Left lung (tissue), 10 donors: ENCODE measurements around the gene KRT34. TPM values are rescaled to one million over a fixed set of nuclear protein-coding genes. Genes with fewer than 3 reads are reported as not detected.

Source experiments
- ATAC-seq: fragments of 200-7000 bp; cut with Tn5 transposase; one replicate; pipeline ENCODE4 v1.9.1; 2020; ENCODE audit warnings: moderate library complexity
- DNase-seq, 4 donors: peaks; one replicate each; pipeline ENCODE4 v3.0.0-alpha.2; 2013 to 2020
- H3K27ac ChIP-seq, 2 donors: fragments of 200-600 bp; sonication (generic) in 1 of 2; one replicate each; pipeline versions ENCODE4 v1.5.0 to v1.8.0; 2020 to 2021
- H3K27me3 ChIP-seq, 2 donors: fragments of 200-600 bp; sonication (generic) in 1 of 2; one replicate each; pipeline versions ENCODE4 v1.5.0 to v1.8.0; 2020 to 2021
- H3K36me3 ChIP-seq, 2 donors: fragments of 200-600 bp; sonication (generic) in 1 of 2; one replicate each; pipeline versions ENCODE4 v1.5.0 to v1.8.0; 2020 to 2021
- H3K4me1 ChIP-seq, 2 donors: fragments of 200-600 bp; one replicate each; pipeline ENCODE4 v1.8.0; 2021
- H3K4me3 ChIP-seq, 2 donors: fragments of 200-600 bp; sonication (generic) in 1 of 2; one replicate each; pipeline versions ENCODE4 v1.5.0 to v1.8.0; 2020 to 2021; ENCODE audit warnings: mild to moderate bottlenecking in 1 of 2
- H3K9me3 ChIP-seq, 2 donors: fragments of 200-600 bp; sonication (generic) in 1 of 2; one replicate each; pipeline versions ENCODE4 v1.5.0 to v1.8.0; 2020 to 2021
- intact Hi-C, 2 donors: fragments of 100-400 bp; cut with DNase I; formaldehyde crosslinking; loops; one replicate each; pipeline versions ENCODE4 v1.11.2 to v1.14.2; 2022
- polyA plus RNA-seq, 6 donors: library from polyadenylated mRNA; unstranded; fragments of 120-200 nt; gene quantifications; one replicate each; pipeline ENCODE4 v1.2.1, GENCODE V29; 2013; ENCODE audit not compliant: insufficient read length in 6 of 6
- total RNA-seq, 2 donors: library from RNA; stranded (reverse); fragmentation: NEBNext Ultra II Directional; extraction: Animal tissue kit (Norgen Biotek cat#: 25700); gene quantifications; one replicate each; pipeline ENCODE4 v1.2.1, GENCODE V29; 2021
- TF ChIP-seq, protein P1 (sequence below), 2 donors: fragments of 200-600 bp; sonication (generic) in 1 of 2; IDR thresholded peaks; one replicate each; pipeline versions ENCODE4 v1.5.0 to v1.8.0; 2021; ENCODE audit warnings: antibody characterized with exemption in 2 of 2
- donor health status: DM: no; HTN: yes; CAD: no.
- donor health status: DM: no; HTN: no; CAD: no.

KRT34 gene
- total and polyA plus RNA-seq, 8 donors: not detected

DNA sequence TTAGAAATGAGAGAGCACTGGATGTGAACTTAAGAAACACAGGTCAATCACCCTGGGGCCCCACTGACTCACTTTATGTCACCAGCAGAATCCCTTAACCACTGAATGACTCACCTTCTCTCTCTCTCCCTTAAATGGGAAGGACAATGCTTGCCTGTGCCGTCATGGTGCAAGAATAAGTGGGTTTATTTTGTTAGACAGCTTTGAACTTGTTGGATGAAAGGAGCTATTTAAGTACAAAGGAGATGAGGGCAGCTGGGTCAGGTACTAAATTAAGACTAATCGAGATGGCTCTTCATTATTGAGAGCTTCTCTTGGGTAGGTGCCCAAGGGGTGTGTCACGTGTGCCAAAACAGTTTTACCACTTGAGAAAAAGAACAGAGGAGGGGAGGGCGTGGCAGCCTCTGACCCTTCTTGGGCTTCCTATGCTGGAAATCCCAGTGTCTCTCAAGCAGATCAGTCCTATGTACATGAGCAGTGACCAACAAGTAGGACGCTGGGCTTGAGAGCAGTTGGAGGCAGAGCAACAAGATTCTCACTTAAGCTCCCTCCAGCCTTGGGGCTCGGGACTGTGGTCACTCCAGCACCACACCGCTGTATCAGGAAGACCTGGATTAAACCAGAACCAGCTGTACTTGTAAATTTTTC is 22.0 kb upstream of the KRT34 start:
- Histone ChIP-seq H3K27ac (no peak overlapping the region), H3K36me3 (no peaks in the 10 kb centered on the region), H3K27me3 (no peaks in the 10 kb centered on the region), H3K4me3 (no peak overlapping the region), H3K4me1 (peaks cover 0 to 4% of the 10 kb centered on the region in 2 donors), H3K9me3 (no peaks in the 10 kb centered on the region)
- TF ChIP-seq, protein P1, sequence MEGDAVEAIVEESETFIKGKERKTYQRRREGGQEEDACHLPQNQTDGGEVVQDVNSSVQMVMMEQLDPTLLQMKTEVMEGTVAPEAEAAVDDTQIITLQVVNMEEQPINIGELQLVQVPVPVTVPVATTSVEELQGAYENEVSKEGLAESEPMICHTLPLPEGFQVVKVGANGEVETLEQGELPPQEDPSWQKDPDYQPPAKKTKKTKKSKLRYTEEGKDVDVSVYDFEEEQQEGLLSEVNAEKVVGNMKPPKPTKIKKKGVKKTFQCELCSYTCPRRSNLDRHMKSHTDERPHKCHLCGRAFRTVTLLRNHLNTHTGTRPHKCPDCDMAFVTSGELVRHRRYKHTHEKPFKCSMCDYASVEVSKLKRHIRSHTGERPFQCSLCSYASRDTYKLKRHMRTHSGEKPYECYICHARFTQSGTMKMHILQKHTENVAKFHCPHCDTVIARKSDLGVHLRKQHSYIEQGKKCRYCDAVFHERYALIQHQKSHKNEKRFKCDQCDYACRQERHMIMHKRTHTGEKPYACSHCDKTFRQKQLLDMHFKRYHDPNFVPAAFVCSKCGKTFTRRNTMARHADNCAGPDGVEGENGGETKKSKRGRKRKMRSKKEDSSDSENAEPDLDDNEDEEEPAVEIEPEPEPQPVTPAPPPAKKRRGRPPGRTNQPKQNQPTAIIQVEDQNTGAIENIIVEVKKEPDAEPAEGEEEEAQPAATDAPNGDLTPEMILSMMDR (IDR thresholded peaks at IDR 0.05): no peak
- no peak for DNase-seq
- peak; percentile 90 for ATAC-seq
- intact Hi-C loops: no loop called here

DNA sequence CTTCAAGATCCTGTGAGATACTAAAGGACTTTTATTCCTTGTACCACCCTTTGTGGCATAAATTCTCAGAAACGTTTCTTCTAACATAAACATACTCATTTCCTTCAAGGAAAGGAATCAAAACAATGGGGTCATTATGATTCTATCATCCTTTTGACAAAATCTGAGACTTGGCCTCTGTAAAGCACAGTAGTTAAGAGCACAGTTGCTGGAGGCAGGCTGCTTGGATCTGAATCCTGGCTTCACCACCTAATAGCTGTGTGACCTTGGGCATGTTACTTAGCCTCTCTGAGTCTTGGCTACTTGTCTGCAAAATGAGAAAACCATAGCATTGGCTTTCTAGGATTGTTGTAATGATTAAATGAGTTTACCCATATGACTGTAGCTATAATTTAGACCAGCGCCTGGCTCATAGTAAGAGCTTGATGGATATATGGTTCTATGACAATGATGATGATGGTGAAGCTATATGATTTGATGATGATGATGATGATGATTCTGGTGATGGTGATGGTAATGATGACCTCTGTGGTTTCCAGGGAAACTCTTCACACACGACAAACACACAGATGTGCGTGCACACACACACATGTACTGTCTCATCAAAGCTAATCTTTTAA is 21.4 kb upstream of the KRT34 start:
- ATAC-seq (no peak), DNase-seq (no peak)
- H3K36me3 ChIP-seq: no peaks in the 10 kb centered on the region
- no peak overlapping the region for H3K4me3 ChIP-seq
- H3K27me3 ChIP-seq: no peaks in the 10 kb centered on the region
- intact Hi-C loops: no loop called here
- H3K27ac ChIP-seq: no peak overlapping the region
- H3K4me1 ChIP-seq: peaks cover 0 to 4% of the 10 kb centered on the region in 2 donors
- TF ChIP-seq, protein P1 (IDR thresholded peaks at IDR 0.05): no peak
- H3K9me3 ChIP-seq: no peaks in the 10 kb centered on the region

DNA sequence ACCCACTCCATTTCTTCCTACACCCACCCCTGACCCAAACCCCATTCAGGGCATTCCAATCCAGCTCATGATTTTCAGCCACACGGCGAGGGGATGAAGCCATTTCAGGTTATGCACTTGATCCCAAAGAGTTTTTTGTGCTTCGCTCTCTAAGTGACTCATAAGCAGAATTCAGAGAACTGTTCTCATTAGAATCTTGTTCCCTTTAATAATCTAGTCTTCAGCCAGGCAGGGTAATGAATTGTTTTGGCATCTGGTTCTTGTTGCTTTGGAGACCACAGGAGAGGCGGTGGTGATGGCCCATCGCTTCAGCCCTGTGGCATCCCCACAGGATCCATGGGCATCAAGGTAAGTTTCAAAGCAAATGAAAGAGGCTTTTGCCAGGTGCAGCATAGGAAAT is 20.1 kb upstream of the KRT34 start:
- H3K27me3 ChIP-seq: no peaks in the 10 kb centered on the region
- DNase-seq (no peak), ATAC-seq (no peak)
- H3K27ac ChIP-seq: no peak overlapping the region
- TF ChIP-seq, protein P1 (IDR thresholded peaks at IDR 0.05): no peak
- no peak overlapping the region for H3K4me3 ChIP-seq
- no peaks in the 10 kb centered on the region for H3K9me3 ChIP-seq
- intact Hi-C loops: no loop called here
- peaks cover 0 to 4% of the 10 kb centered on the region in 2 donors for H3K4me1 ChIP-seq
- H3K36me3 ChIP-seq: no peaks in the 10 kb centered on the region

DNA sequence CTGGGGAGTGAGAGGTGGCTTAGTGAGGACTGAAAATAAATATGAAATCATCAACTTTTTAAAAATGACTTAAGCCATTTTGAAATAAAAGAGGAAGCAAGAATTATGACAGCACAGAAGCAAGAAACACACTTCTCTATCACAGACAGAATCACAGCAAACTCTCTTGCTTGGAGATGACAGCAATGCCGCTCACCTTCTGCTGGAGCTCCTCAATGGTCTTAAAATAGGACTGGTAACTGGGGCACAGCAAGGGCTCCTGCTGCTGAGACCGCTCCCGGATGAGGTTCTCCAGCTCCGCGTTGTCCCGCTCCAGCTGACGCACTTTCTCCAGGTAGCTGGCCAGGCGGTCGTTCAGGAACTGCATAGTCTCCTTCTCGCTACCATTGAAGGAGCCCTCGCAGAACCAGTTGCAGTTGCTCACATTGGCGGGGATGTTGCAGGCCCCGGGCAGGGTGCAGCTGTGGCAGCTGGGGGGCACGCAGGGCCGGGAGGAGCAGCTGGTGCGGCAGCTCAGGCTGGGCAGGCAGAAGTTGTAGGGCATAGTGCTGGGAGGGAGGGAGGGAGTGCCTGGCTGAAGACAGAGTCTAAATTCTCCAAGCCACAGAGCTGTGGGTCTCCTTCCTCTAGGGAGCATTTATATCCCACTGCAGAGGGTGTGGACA is 15.0 kb upstream of the KRT34 start, which contains the start of gene KRT31:
KRT31 (minus strand) TSS at position 613 of the 665 bp plus-strand sequence; CDS start at position 544, 69 bp downstream.
- Histone ChIP-seq H3K36me3 (no peaks in the 10 kb centered on the region), H3K9me3 (no peaks in the 10 kb centered on the region), H3K27me3 (no peaks in the 10 kb centered on the region), H3K27ac (no peak within 1 kb of the TSS), H3K4me3 (no peak within 1 kb of the TSS), H3K4me1 (no peaks in the 10 kb centered on the region)
- ATAC-seq: no peak
- TF ChIP-seq, protein P1 (IDR thresholded peaks at IDR 0.05): no peak
- DNase-seq: no peak
- intact Hi-C loops: no loop called here

DNA sequence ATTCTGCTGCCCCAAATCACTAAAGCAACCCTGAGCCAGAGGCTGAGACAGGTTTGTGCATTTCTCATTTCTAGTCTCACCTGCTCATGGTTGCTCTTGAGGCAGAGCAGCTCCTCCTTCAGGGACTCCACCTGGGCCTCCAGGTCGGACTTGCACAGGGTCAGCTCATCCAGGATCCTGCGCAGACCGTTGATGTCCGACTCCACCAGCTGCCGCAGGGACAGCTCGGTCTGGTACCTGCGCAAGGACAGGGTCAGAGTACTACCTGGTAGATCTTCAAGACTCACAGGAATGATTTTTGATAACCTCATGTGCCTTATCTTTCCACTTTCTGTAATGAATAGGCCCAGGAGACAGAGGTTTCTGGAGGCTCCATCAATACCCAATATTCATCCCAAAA is 14.2 kb upstream of the KRT34 start:
- ATAC-seq (no peak), DNase-seq (no peak)
- H3K4me1 ChIP-seq: no peaks in the 10 kb centered on the region
- no peaks in the 10 kb centered on the region for H3K9me3 ChIP-seq
- intact Hi-C loops: no loop called here
- no peaks in the 10 kb centered on the region for H3K36me3 ChIP-seq
- no peak overlapping the region for H3K4me3 ChIP-seq
- no peak overlapping the region for H3K27ac ChIP-seq
- TF ChIP-seq, protein P1 (IDR thresholded peaks at IDR 0.05): no peak
- no peaks in the 10 kb centered on the region for H3K27me3 ChIP-seq
